Tibial nerve (tissue), 4 donors: ENCODE measurements around the gene BTD. TPM values are rescaled to one million over a fixed set of nuclear protein-coding genes. Genes with fewer than 3 reads are reported as not detected.
A peak's percentile ranks its signal among the peaks of the same experiment; 100 is the strongest.

Experiments used
- DNase-seq, 2 donors: peaks; one replicate each; pipeline ENCODE4 v3.0.0-alpha.2; 2019; ENCODE audit warnings: low spot score in 2 of 2
- H3K27ac ChIP-seq, 4 donors: fragments of 200-600 bp; sonication (generic) in 3 of 4; one replicate each; pipeline ENCODE4 v1.5.1; 2017 to 2019; ENCODE audit warnings: mild to moderate bottlenecking in 1 of 4
- H3K27me3 ChIP-seq, 2 donors: fragments of 200-600 bp; sonication (generic) in 1 of 2; one replicate each; pipeline versions ENCODE4 v1.5.1 to v1.6.0; 2017 to 2019
- H3K36me3 ChIP-seq, 3 donors: fragments of 200-600 bp; sonication (generic); one replicate each; pipeline ENCODE4 v1.5.1; 2018 to 2019
- H3K4me1 ChIP-seq, 4 donors: fragments of 200-600 bp; sonication (generic) in 3 of 4; one replicate each; pipeline ENCODE4 v1.5.1; 2017 to 2019
- H3K4me3 ChIP-seq, 4 donors: fragments of 200-600 bp; sonication (generic) in 3 of 4; one replicate each; pipeline ENCODE4 v1.5.1; 2017 to 2019; ENCODE audit warnings: mild to moderate bottlenecking in 1 of 4, moderate library complexity in 1 of 4
- H3K9me3 ChIP-seq, 4 donors: fragments of 200-600 bp; sonication (generic) in 3 of 4; one replicate each; pipeline ENCODE4 v1.5.1; 2017 to 2019
- CTCF ChIP-seq, 5 experiments: fragments of 200-600 bp in 3 of 5; fragments of 450-650 bp in 2 of 5; sonication (generic) in 3 of 5; IDR thresholded peaks; one replicate each; pipeline ENCODE4 v1.5.1; 2016 to 2019; ENCODE audit warnings: antibody characterized with exemption in 5 of 5, mild to moderate bottlenecking in 3 of 5, moderate library complexity in 2 of 5
- EP300 ChIP-seq, 2 donors: sonication (generic); formaldehyde crosslinking; IDR thresholded peaks; one replicate each; pipeline ENCODE4 v1.6.1; 2017; ENCODE audit warnings: antibody characterized with exemption in 2 of 2, mild to moderate bottlenecking in 1 of 2
- POLR2A ChIP-seq, 2 donors: fragments of 450-650 bp; IDR thresholded peaks; one replicate each; pipeline ENCODE4 v1.6.1; 2017; ENCODE audit warnings: antibody characterized with exemption in 2 of 2, mild to moderate bottlenecking in 2 of 2, moderate library complexity in 2 of 2
- WGBS, 2 donors: methylation state at CpG; one replicate each; pipeline ENCODE4 v1.1.5; 2018; 5-methylcytosine and 5-hydroxymethylcytosine counted together
- total RNA-seq, 4 donors: library from RNA; depleted of rRNA; stranded (reverse); fragments of >200 nt; gene quantifications; one replicate each; pipeline ENCODE4 v1.1.0, GENCODE V29; 2016

Gene BTD
- total RNA-seq, 4 donors from 2014 or later = 14.4 to 50.0 (median 40.2) TPM

- TF ChIP-seq POLR2A (IDR thresholded peaks at IDR 0.05) (no peak), EP300 (IDR thresholded peaks at IDR 0.05) (no peak), CTCF (IDR thresholded peaks at IDR 0.05) (no peak)
- H3K36me3 ChIP-seq = peaks cover 0 to 52% (median 2%) of the 10 kb centered on the region in 3 donors
- no peak for DNase-seq
- WGBS, 2 donors = 84 to 87% methylated on average over 5 of the region's 5 CpGs
- no peak overlapping the region for H3K4me3 ChIP-seq
- H3K27ac ChIP-seq = no peak overlapping the region
- no peaks in the 10 kb centered on the region for H3K9me3 ChIP-seq
- peaks cover 0 to 28% (median 10%) of the 10 kb centered on the region in 4 donors for H3K4me1 ChIP-seq
- H3K27me3 ChIP-seq = no peaks in the 10 kb centered on the region
These were observed 77.8 kb downstream of the BTD start for GRCh38 chr3:15679306-15679705.

- H3K36me3 ChIP-seq = peaks cover 0 to 51% (median 0%) of the 10 kb centered on the region in 3 donors
- peaks cover 0 to 29% (median 10%) of the 10 kb centered on the region in 4 donors for H3K4me1 ChIP-seq
- peak overlapping the region in 1 of 4 donors; percentile 49 for H3K27ac ChIP-seq
- TF ChIP-seq POLR2A (IDR thresholded peaks at IDR 0.05) (no peak), CTCF (IDR thresholded peaks at IDR 0.05) (no peak), EP300 (IDR thresholded peaks at IDR 0.05) (no peak)
- H3K9me3 ChIP-seq = no peaks in the 10 kb centered on the region
- H3K4me3 ChIP-seq = no peak overlapping the region
- WGBS, 2 donors = 34 to 70% methylated on average over 2 of the region's 2 CpGs
- no peaks in the 10 kb centered on the region for H3K27me3 ChIP-seq
- no peak for DNase-seq
These were observed 80.1 kb downstream of the BTD start for GRCh38 chr3:15681668-15682067.

DNA sequence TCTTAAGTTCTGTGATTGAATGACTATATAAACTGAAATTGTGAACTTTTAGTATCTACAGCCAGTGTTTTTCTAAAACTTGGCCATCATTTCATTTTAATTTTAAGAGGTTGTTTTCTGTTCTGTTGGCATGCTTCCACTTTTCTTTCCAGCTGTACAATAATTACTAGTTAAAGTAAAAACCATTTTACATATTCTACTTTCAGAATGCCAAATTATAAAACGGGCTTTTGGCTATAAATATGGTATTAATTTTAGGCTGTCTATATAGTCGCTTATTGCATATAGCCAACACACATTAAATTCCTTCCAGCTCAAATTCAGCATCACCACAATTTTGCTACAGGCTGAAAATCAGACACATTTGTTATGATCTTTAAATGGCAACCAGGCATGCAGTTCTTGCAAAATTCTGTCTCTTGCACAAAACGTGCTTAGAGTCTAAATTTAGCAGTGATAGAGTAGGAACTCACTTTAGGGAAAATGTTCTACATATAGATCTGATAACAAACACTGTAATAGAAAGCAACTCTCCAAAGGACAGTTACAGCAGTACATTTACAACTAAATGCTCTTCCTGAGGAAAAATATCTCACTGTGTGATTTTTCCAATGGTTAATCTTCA lies 81.1 kb downstream of the BTD start:
- H3K36me3 ChIP-seq = peaks cover 0 to 51% (median 0%) of the 10 kb centered on the region in 3 donors
- no peaks in the 10 kb centered on the region for H3K27me3 ChIP-seq
- no peaks in the 10 kb centered on the region for H3K9me3 ChIP-seq
- H3K27ac ChIP-seq = peak overlapping the region in 2 of 4 donors; percentile 64 to 69
- WGBS, 2 donors = 12% methylated on average over 3 of the region's 3 CpGs
- no peak for DNase-seq
- peaks cover 0 to 29% (median 10%) of the 10 kb centered on the region in 4 donors for H3K4me1 ChIP-seq
- TF ChIP-seq CTCF (IDR thresholded peaks at IDR 0.05) = no peak
- no peak for TF ChIP-seq EP300 (IDR thresholded peaks at IDR 0.05)
- no peak for TF ChIP-seq POLR2A (IDR thresholded peaks at IDR 0.05)
- no peak overlapping the region for H3K4me3 ChIP-seq

DNA sequence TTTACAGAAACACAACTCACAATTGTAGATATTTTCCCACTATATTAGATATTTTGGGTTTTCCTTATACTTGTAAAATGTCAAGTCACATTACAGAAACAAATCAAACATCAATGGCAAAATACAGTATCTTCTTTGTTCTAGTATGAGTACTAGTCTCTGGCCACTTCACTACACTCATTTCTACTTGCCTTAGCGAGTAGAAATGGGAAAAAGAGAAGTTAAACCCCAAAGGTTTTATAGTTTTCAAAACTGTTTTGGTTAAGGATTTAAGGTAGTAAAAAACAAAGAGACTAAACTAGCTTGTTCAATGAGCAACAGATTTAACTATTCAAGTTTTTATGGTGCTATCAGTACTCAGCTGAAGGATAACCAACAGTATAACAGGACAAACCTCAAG lies 81.7 kb downstream of the BTD start:
- H3K27me3 ChIP-seq = no peaks in the 10 kb centered on the region
- H3K36me3 ChIP-seq = peaks cover 0 to 51% (median 0%) of the 10 kb centered on the region in 3 donors
- peaks cover 0 to 29% (median 10%) of the 10 kb centered on the region in 4 donors for H3K4me1 ChIP-seq
- no peak for DNase-seq
- WGBS, 2 donors = 28 to 39% methylated on average over 1 of the region's 1 CpG
- H3K9me3 ChIP-seq = no peaks in the 10 kb centered on the region
- H3K27ac ChIP-seq = peak overlapping the region in 2 of 4 donors; percentile 64 to 69
- H3K4me3 ChIP-seq = no peak overlapping the region
- no peak for TF ChIP-seq EP300 (IDR thresholded peaks at IDR 0.05)
- no peak for TF ChIP-seq POLR2A (IDR thresholded peaks at IDR 0.05)
- no peak for TF ChIP-seq CTCF (IDR thresholded peaks at IDR 0.05)

DNA sequence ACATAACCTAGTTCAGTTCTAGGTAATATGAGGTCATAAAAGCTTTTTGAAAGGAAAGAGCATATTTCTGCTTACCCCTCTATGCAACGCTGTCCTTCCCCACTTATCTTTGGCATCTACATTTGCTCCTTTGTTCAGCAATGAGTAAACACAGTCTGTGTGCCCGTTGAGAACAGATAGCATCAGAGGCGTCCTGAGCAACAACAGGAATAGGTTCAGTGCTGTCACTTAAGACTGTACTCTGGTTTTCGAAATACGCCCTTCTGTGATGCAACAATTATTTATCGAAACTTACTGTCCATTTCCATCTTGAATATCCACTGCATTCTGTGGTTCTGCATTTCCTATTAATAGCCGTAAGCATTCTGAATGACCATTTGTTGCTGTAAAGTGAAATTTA lies 84.4 kb downstream of the BTD start:
- Histone ChIP-seq H3K4me1 (peaks cover 0 to 38% (median 13%) of the 10 kb centered on the region in 4 donors), H3K36me3 (peaks cover 0 to 65% (median 0%) of the 10 kb centered on the region in 3 donors), H3K27me3 (no peaks in the 10 kb centered on the region), H3K9me3 (no peaks in the 10 kb centered on the region), H3K27ac (no peak overlapping the region), H3K4me3 (no peak overlapping the region)
- 81% methylated on average over 7 of the region's 7 CpGs for WGBS, 2 donors
- TF ChIP-seq CTCF (IDR thresholded peaks at IDR 0.05) = no peak
- TF ChIP-seq EP300 (IDR thresholded peaks at IDR 0.05) = no peak
- no peak for TF ChIP-seq POLR2A (IDR thresholded peaks at IDR 0.05)
- DNase-seq = no peak
